Spleen (tissue), 11 donors: ENCODE results near the gene RERE. TPM values are rescaled to one million over a fixed set of nuclear protein-coding genes. Genes with fewer than 3 reads are reported as not detected.

Experiments
- DNase-seq: peaks from one replicate; pipeline ENCODE4 v3.0.0-alpha.2; 2020
- H3K27ac ChIP-seq, 8 donors: fragments of 200-600 bp; sonication (generic) in 7 of 8; 1 replicate in 4 of 8; 2 replicates in 4 of 8; pipeline versions ENCODE4 v1.5.0 to v1.8.0; 2016 to 2021; ENCODE audit warnings: inconsistent platforms in 4 of 8, mild to moderate bottlenecking in 4 of 8, moderate library complexity in 1 of 8
- H3K27me3 ChIP-seq, 7 donors: fragments of 200-600 bp; sonication (generic) in 6 of 7; replicated peaks in 1 of 7; 1 replicate in 4 of 7; 2 replicates in 3 of 7; pipeline versions ENCODE4 v1.5.0 to v1.8.0; 2016 to 2021; ENCODE audit warnings: inconsistent platforms in 3 of 7, mild to moderate bottlenecking in 1 of 7
- H3K36me3 ChIP-seq, 6 donors: fragments of 200-600 bp; sonication (generic) in 5 of 6; 1 replicate in 4 of 6; 2 replicates in 2 of 6; pipeline versions ENCODE4 v1.5.0 to v1.8.0; 2016 to 2021; ENCODE audit warnings: inconsistent platforms in 2 of 6
- H3K4me1 ChIP-seq, 6 donors: fragments of 200-600 bp; sonication (generic) in 5 of 6; 1 replicate in 3 of 6; 2 replicates in 3 of 6; pipeline versions ENCODE4 v1.5.0 to v1.8.0; 2016 to 2021; ENCODE audit warnings: inconsistent platforms in 3 of 6
- H3K4me3 ChIP-seq, 8 donors: fragments of 200-600 bp; sonication (generic) in 7 of 8; 1 replicate in 4 of 8; 2 replicates in 4 of 8; pipeline versions ENCODE4 v1.5.0 to v1.8.0; 2016 to 2021; ENCODE audit warnings: inconsistent platforms in 4 of 8, mild to moderate bottlenecking in 4 of 8, moderate library complexity in 2 of 8
- H3K9me3 ChIP-seq, 8 donors: fragments of 200-600 bp; sonication (generic) in 7 of 8; 1 replicate in 4 of 8; 2 replicates in 4 of 8; pipeline versions ENCODE4 v1.5.0 to v1.8.0; 2016 to 2021; ENCODE audit warnings: inconsistent platforms in 4 of 8
- POLR2A ChIP-seq, 3 donors: fragments of 450-650 bp; IDR thresholded peaks; one replicate each; pipeline ENCODE4 v1.5.1; 2017; ENCODE audit warnings: antibody characterized with exemption in 3 of 3, mild to moderate bottlenecking in 1 of 3
- POLR2AphosphoS5 ChIP-seq, 3 donors: sonication (generic); formaldehyde crosslinking; IDR thresholded peaks; one replicate each; pipeline ENCODE4 v1.5.1; 2017; ENCODE audit warnings: antibody characterized with exemption in 3 of 3
- WGBS, 5 donors: extraction: QIAGEN DNeasy Blood & Tissue Kit in 3 of 5; methylation state at CpG; one replicate each; pipeline versions ENCODE4 v1.1.5 to v1.1.7; 2013 to 2018; 5-methylcytosine and 5-hydroxymethylcytosine counted together
- intact Hi-C: fragments of 100-400 bp; cut with DNase I; formaldehyde crosslinking; loops from one replicate; pipeline ENCODE4 v1.15.0; 2023; ENCODE audit warnings: low total_unique reads
- polyA plus RNA-seq, 3 donors: library from polyadenylated mRNA; stranded (reverse); fragments of 200-250 nt; gene quantifications; one replicate each; pipeline ENCODE4 v1.2.1, GENCODE V29; 2013
- total RNA-seq, 7 donors: library from RNA; depleted of rRNA in 3 of 7; stranded (reverse); fragments of >200 nt in 3 of 7; fragmentation: NEBNext Ultra II Directional in 4 of 7; extraction: Animal tissue kit (Norgen Biotek cat#: 25700) in 4 of 7; gene quantifications; one replicate each; pipeline versions ENCODE4 v1.1.0 to v1.2.1, GENCODE V29; 2016 to 2021
- TF ChIP-seq, protein P1 (sequence below), 11 experiments: fragments of 200-600 bp in 7 of 11; fragments of 450-650 bp in 4 of 11; sonication (generic) in 4 of 11; IDR thresholded peaks in 8 of 11; conservative IDR thresholded peaks in 3 of 11; 1 replicate in 7 of 11; 2 replicates in 4 of 11; pipeline versions ENCODE4 v1.4.0 to v1.8.0; 2016 to 2021; ENCODE audit warnings: antibody characterized with exemption in 11 of 11, inconsistent platforms in 4 of 11, mild to moderate bottlenecking in 1 of 11
- donor health status: healthy with polysubstance abuse.
- donor health status: DM: no; HTN: no; CAD: no; lungs with moderate emphysema.
- donor health status: DM: no; HTN: no; CAD: no.
- donor health status: Bipolar disorder and iron deficiency.
- donor health status: healthy.
- donor health status: DM: no; HTN: no; CAD: no.
- donor health status: DM: yes; HTN: yes; CAD: no.

RERE gene
- total and polyA plus RNA-seq, 10 donors = 10.3 to 149 (median 117) TPM

DNA sequence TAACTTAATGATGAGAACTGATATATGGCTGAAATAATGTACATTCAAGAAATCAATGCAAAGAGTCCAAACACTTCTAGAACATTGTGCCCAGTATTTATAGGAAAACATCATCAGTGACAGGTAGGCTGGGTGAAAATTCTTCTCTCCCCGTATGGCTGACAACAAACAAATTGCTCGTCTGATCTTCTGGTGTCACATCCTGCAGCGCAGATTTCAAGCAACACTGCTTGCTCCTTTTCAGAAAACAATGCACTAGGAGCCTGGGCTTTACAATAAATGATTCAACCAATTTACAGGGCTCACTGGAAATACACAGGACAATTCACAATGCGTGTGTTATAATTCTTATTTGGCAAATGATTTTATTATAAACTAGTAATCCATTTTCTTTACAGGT, 185.3 kb downstream of the RERE start:
- intact Hi-C loops = no loop called here
- 68 to 79% (median 76%) methylated on average over 4 of the region's 4 CpGs for WGBS, 5 donors
- TF ChIP-seq, protein P1, sequence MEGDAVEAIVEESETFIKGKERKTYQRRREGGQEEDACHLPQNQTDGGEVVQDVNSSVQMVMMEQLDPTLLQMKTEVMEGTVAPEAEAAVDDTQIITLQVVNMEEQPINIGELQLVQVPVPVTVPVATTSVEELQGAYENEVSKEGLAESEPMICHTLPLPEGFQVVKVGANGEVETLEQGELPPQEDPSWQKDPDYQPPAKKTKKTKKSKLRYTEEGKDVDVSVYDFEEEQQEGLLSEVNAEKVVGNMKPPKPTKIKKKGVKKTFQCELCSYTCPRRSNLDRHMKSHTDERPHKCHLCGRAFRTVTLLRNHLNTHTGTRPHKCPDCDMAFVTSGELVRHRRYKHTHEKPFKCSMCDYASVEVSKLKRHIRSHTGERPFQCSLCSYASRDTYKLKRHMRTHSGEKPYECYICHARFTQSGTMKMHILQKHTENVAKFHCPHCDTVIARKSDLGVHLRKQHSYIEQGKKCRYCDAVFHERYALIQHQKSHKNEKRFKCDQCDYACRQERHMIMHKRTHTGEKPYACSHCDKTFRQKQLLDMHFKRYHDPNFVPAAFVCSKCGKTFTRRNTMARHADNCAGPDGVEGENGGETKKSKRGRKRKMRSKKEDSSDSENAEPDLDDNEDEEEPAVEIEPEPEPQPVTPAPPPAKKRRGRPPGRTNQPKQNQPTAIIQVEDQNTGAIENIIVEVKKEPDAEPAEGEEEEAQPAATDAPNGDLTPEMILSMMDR (IDR thresholded peaks at IDR 0.05 in 8 of 11, conservative IDR thresholded peaks at IDR 0.05 in 3 of 11) = no peak
- no peak for TF ChIP-seq POLR2AphosphoS5 (IDR thresholded peaks at IDR 0.05)
- no peak for TF ChIP-seq POLR2A (IDR thresholded peaks at IDR 0.05)

DNA sequence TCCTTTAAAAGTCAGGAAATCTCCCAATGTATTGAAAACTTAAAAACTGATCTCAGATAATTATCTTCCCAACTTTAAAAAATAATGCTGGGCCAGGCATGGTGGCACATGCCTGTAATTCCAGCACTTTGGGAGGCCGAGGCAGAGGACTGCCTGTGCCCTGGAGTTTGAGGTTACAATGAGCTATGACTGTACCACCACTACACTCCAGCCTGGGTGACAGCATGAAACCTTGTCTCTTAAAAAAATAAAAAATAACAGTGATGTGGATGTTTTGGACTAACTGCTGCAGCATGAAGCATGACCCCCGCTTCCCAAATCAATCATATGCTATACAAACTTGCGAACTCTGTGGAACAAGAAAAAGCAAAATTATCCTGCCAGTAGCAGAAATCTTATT, 186.3 kb downstream of the RERE start:
- Histone ChIP-seq H3K4me1 (peaks cover 32 to 84% (median 57%) of the 10 kb centered on the region in 6 donors), H3K27me3 (no peaks in the 10 kb centered on the region), H3K4me3 (no peak overlapping the region), H3K36me3 (peaks cover 0 to 4% (median 0%) of the 10 kb centered on the region in 6 donors), H3K9me3 (no peaks in the 10 kb centered on the region), H3K27ac (peak overlapping the region in 1 of 8 donors; percentile 7)
- no peak for TF ChIP-seq POLR2A (IDR thresholded peaks at IDR 0.05)
- TF ChIP-seq POLR2AphosphoS5 (IDR thresholded peaks at IDR 0.05) = no peak
- TF ChIP-seq, protein P1 (IDR thresholded peaks at IDR 0.05 in 8 of 11, conservative IDR thresholded peaks at IDR 0.05 in 3 of 11) = no peak
- DNase-seq = no peak
- 91 to 99% (median 96%) methylated on average over 3 of the region's 3 CpGs for WGBS, 5 donors
- intact Hi-C loops = no loop called here

More for the DNA sequence above, 185.3 kb downstream of the RERE start:
- peaks cover 32 to 75% (median 48%) of the 10 kb centered on the region in 6 donors for H3K4me1 ChIP-seq
- no peak for DNase-seq
- peaks cover 0 to 4% (median 0%) of the 10 kb centered on the region in 6 donors for H3K36me3 ChIP-seq
- no peaks in the 10 kb centered on the region for H3K27me3 ChIP-seq
- peak overlapping the region in 1 of 8 donors; percentile 7 for H3K27ac ChIP-seq
- no peak overlapping the region for H3K4me3 ChIP-seq
- no peaks in the 10 kb centered on the region for H3K9me3 ChIP-seq

DNA sequence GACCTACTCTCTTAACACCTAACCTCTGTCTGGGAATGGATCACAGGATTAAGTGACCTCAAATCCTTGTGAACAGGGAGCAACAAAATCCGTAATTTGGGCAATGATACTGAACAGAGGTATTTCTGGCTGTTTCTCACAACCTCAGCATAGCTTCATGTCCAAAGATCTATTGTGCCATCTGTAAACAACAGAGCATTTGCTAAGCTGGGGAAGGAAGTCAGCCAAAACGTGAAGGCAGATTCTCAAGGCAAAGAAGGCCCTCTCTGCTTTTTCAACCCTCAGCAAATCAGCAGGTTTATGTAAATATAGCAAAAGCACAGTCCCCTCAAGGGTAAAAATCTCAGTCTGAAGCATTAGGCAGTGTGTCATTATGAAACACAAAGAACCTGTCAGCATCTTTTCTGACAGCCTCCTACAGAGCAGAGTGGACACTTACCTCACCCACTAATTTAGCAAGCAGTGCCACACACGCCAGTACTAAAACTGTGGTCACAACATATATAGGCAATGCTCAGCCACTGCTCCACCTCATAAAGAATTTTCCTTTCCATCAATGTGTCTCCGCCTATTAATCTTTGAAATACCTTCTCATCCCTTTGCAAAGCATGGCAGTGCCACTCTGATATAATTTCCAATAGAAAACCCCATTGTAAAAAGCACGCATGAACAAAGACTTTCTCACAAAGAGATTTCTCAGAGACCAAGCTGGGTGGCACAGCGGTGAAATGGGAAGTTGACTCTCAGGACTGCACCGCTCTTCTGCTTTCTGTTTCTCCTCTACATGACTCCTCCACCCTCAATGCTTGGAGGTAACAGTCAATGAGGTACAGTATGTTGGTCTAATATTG, 188.0 kb downstream of the RERE start:
- Histone ChIP-seq H3K27ac (peak overlapping the region; percentile 59 to 88 (median 76)), H3K27me3 (no peaks in the 10 kb centered on the region), H3K4me1 (peaks cover 32 to 100% (median 62%) of the 10 kb centered on the region in 6 donors), H3K36me3 (peaks cover 0 to under 1% (median 0%) of the 10 kb centered on the region in 6 donors), H3K4me3 (peak overlapping the region in 1 of 8 donors; percentile 47), H3K9me3 (no peaks in the 10 kb centered on the region)
- intact Hi-C loops = no loop called here
- no peak for TF ChIP-seq POLR2AphosphoS5 (IDR thresholded peaks at IDR 0.05)
- no peak for TF ChIP-seq POLR2A (IDR thresholded peaks at IDR 0.05)
- TF ChIP-seq, protein P1 (IDR thresholded peaks at IDR 0.05 in 8 of 11, conservative IDR thresholded peaks at IDR 0.05 in 3 of 11) = no peak
- peak; percentile 82 for DNase-seq
- 32 to 47% (median 37%) methylated on average over 7 of the region's 7 CpGs for WGBS, 5 donors

DNA sequence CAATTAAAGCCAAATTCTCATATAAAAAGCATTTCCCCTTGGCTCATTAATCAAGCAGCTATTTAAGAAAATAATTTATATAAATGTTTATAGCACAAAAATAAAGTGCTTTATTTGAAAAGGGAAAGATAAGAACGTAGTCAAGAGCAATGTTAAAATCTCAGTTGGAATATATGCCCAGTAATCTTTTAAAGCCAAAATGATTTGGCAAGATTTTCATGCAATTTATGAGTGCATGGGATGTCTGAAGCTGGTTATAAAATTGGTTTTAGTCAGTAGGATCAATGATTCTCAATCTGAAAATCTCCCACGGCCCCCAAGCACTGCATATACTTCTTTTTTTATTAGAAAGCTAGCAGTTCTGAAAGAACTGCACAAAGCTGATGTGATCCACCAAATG, 188.8 kb downstream of the RERE start:
- no peak for TF ChIP-seq POLR2A (IDR thresholded peaks at IDR 0.05)
- TF ChIP-seq, protein P1 (IDR thresholded peaks at IDR 0.05 in 8 of 11, conservative IDR thresholded peaks at IDR 0.05 in 3 of 11) = no peak
- TF ChIP-seq POLR2AphosphoS5 (IDR thresholded peaks at IDR 0.05) = no peak
- Histone ChIP-seq H3K27ac (peak overlapping the region in 6 of 8 donors; percentile 66 to 88 (median 80)), H3K4me3 (no peak overlapping the region), H3K9me3 (no peaks in the 10 kb centered on the region), H3K4me1 (peaks cover 32 to 100% (median 63%) of the 10 kb centered on the region in 6 donors), H3K27me3 (no peaks in the 10 kb centered on the region), H3K36me3 (no peaks in the 10 kb centered on the region)
- intact Hi-C loops = no loop called here
- 74 to 89% (median 84%) methylated on average over 2 of the region's 2 CpGs for WGBS, 5 donors
- no peak for DNase-seq
